PC-9 (cell line): ENCODE measurements around the gene CPNE4. TPM values are rescaled to one million over a fixed set of nuclear protein-coding genes. Genes with fewer than 3 reads are reported as not detected.

Experiments
- BruUV-seq: library from RNA; stranded (reverse); fragments of 400-500 nt; replicated peaks from 2 replicates; lab custom pipeline; 2021; lab: Mats Ljungman, UMichigan
- CTCF ChIA-PET: fragments of 300-600 bp; sonication (Branson Sonifier 250); formaldehyde crosslinking; loops from one replicate; lab custom pipeline; 2022; ENCODE audit warnings: antibody characterized with exemption; lab: Charles Lee
- POLR2A ChIA-PET: fragments of 300-600 bp; sonication (Branson Sonifier 250); formaldehyde crosslinking; loops from one replicate; lab custom pipeline; 2022; ENCODE audit warnings: antibody characterized with exemption; ENCODE audit not compliant: unreplicated experiment; lab: Charles Lee
- DNase-seq, 2 experiments: peaks; one replicate each; pipeline versions ENCODE4 v3.0.0 to v3.0.0-alpha.2; 2015 to 2022; ENCODE audit warnings: mixed read lengths in 1 of 2
- H2AFZ ChIP-seq: fragments of 200-600 bp; sonication (generic); 2 replicates; pipeline ENCODE4 v1.8.1; 2017; ENCODE audit warnings: antibody characterized with exemption
- H3F3A ChIP-seq: fragments of 200-600 bp; sonication (generic); 2 replicates; pipeline ENCODE4 v1.8.1; 2017; ENCODE audit warnings: antibody characterized with exemption, mild to moderate bottlenecking, low read depth; ENCODE audit not compliant: insufficient read depth
- H3K27ac ChIP-seq: fragments of 200-600 bp; sonication (generic); 2 replicates; pipeline ENCODE4 v1.6.1; 2016; ENCODE audit warnings: mixed run types
- H3K27me3 ChIP-seq: fragments of 200-600 bp; sonication (generic); 2 replicates; pipeline ENCODE4 v1.6.1; 2016; ENCODE audit warnings: low read depth, mixed run types; ENCODE audit not compliant: insufficient read depth
- H3K36me3 ChIP-seq: fragments of 200-600 bp; sonication (generic); 2 replicates; pipeline ENCODE4 v1.6.1; 2016; ENCODE audit warnings: low read depth, mixed run types
- H3K4me1 ChIP-seq: fragments of 200-600 bp; sonication (generic); replicated peaks from 2 replicates; pipeline ENCODE4 v1.6.1; 2016; ENCODE audit warnings: mixed run types; ENCODE audit not compliant: insufficient read depth
- H3K4me2 ChIP-seq: fragments of 200-600 bp; sonication (generic); 2 replicates; pipeline ENCODE4 v1.6.1; 2017; ENCODE audit warnings: mixed run types
- H3K4me3 ChIP-seq: fragments of 200-600 bp; sonication (generic); 2 replicates; pipeline ENCODE4 v1.6.1; 2016; ENCODE audit warnings: mixed run types
- H3K79me2 ChIP-seq: fragments of 200-600 bp; sonication (generic); 2 replicates; pipeline ENCODE4 v1.6.1; 2017; ENCODE audit warnings: low read depth, mixed run types
- H3K9me2 ChIP-seq: fragments of 200-600 bp; sonication (generic); 2 replicates; pipeline ENCODE4 v1.8.1; 2017; ENCODE audit warnings: mild to moderate bottlenecking; ENCODE audit not compliant: insufficient read depth
- H3K9me3 ChIP-seq: fragments of 200-600 bp; sonication (generic); 2 replicates; pipeline ENCODE4 v1.8.1; 2016; ENCODE audit warnings: low read depth; ENCODE audit not compliant: insufficient read depth
- H4K20me1 ChIP-seq: fragments of 200-600 bp; sonication (generic); 2 replicates; pipeline ENCODE4 v1.8.1; 2017; ENCODE audit not compliant: insufficient read depth
- CTCF ChIP-seq: fragments of 200-600 bp; sonication (generic); conservative IDR thresholded peaks from 2 replicates; pipeline ENCODE4 v1.6.1; 2017; ENCODE audit warnings: mixed run types, antibody characterized with exemption, mild to moderate bottlenecking, moderate library complexity
- EZH2 ChIP-seq: fragments of 200-600 bp; sonication (generic); IDR thresholded peaks from 2 replicates; pipeline ENCODE4 v1.8.0; 2017; ENCODE audit warnings: antibody characterized with exemption, low read depth
- intact Hi-C: fragments of 100-400 bp; cut with micrococcal nuclease; formaldehyde crosslinking; loops from one replicate; pipeline ENCODE4 v1.10.0; 2022; ENCODE audit not compliant: unreplicated experiment
- total RNA-seq: library from RNA; stranded (reverse); gene quantifications from 2 replicates; pipeline ENCODE4 v1.2.3, GENCODE V29; 2021

CPNE4 gene
- total RNA-seq, 1 experiment from 2014 or later = 0.22 TPM

- H3K9me2 ChIP-seq = no peaks in the 10 kb centered on the region
- no peak overlapping the region for H3K4me2 ChIP-seq
- ChIA-PET POLR2A (interaction anchor here (0.6 kb wide), 1 partner anchor 31 kb away, joined by 3 read pairs; no protein-coding TSS in a partner anchor), CTCF (no interaction called here)
- no peaks in the 10 kb centered on the region for H3K27me3 ChIP-seq
- no peak for DNase-seq
- H3K36me3 ChIP-seq = no peaks in the 10 kb centered on the region
- no peaks in the 10 kb centered on the region for H4K20me1 ChIP-seq
- no peaks in the 10 kb centered on the region for H3K79me2 ChIP-seq
- no peak overlapping the region for H3K4me3 ChIP-seq
- no peaks in the 10 kb centered on the region for H3K4me1 ChIP-seq
- H3F3A ChIP-seq = no peaks in the 10 kb centered on the region
- H3K27ac ChIP-seq = no peak overlapping the region
- BruUV-seq = no TSS peak
- no peaks in the 10 kb centered on the region for H3K9me3 ChIP-seq
- H2AFZ ChIP-seq = no peak overlapping the region
- TF ChIP-seq CTCF = no peak
- TF ChIP-seq EZH2 = no peak
- intact Hi-C loops = no loop called here
These were observed 499.7 kb downstream of the CPNE4 start for GRCh38 chr3:131535131-131535530.

- H3K79me2 ChIP-seq = no peaks in the 10 kb centered on the region
- H4K20me1 ChIP-seq = no peaks in the 10 kb centered on the region
- H3K36me3 ChIP-seq = no peaks in the 10 kb centered on the region
- POLR2A ChIA-PET = no interaction called here
- no peak overlapping the region for H3K27ac ChIP-seq
- no peaks in the 10 kb centered on the region for H3K9me2 ChIP-seq
- H2AFZ ChIP-seq = no peak overlapping the region
- H3K27me3 ChIP-seq = no peaks in the 10 kb centered on the region
- TF ChIP-seq CTCF = no peak
- TF ChIP-seq EZH2 = no peak
- no peak overlapping the region for H3K4me3 ChIP-seq
- no peak for DNase-seq
- H3K4me1 ChIP-seq = no peaks in the 10 kb centered on the region
- CTCF ChIA-PET = no interaction called here
- no peaks in the 10 kb centered on the region for H3F3A ChIP-seq
- intact Hi-C loops = no loop called here
- BruUV-seq = no TSS peak
- H3K4me2 ChIP-seq = no peak overlapping the region
- H3K9me3 ChIP-seq = no peaks in the 10 kb centered on the region
These were observed 502.2 kb downstream of the CPNE4 start for GRCh38 chr3:131532645-131533044.

GRCh38 chr3:131530843-131531242 is 504.0 kb downstream of the CPNE4 start:
- no peaks in the 10 kb centered on the region for H3F3A ChIP-seq
- H3K27ac ChIP-seq = no peak overlapping the region
- no peak overlapping the region for H2AFZ ChIP-seq
- intact Hi-C loops = no loop called here
- H3K4me2 ChIP-seq = no peak overlapping the region
- no peaks in the 10 kb centered on the region for H3K36me3 ChIP-seq
- POLR2A ChIA-PET = no interaction called here
- no peaks in the 10 kb centered on the region for H3K4me1 ChIP-seq
- no TSS peak for BruUV-seq
- no peak for DNase-seq
- CTCF ChIA-PET = no interaction called here
- no peaks in the 10 kb centered on the region for H3K9me3 ChIP-seq
- no peaks in the 10 kb centered on the region for H3K27me3 ChIP-seq
- no peak for TF ChIP-seq CTCF
- no peak for TF ChIP-seq EZH2
- H4K20me1 ChIP-seq = no peaks in the 10 kb centered on the region
- no peaks in the 10 kb centered on the region for H3K9me2 ChIP-seq
- H3K79me2 ChIP-seq = no peaks in the 10 kb centered on the region
- no peak overlapping the region for H3K4me3 ChIP-seq
